H9 (cell line): ENCODE measurements around the gene RXRB. TPM values are rescaled to one million over a fixed set of nuclear protein-coding genes. Genes with fewer than 3 reads are reported as not detected.
A peak's percentile ranks its signal among the peaks of the same experiment; 100 is the strongest.

Experiments
- DNase-seq: peaks from one replicate; pipeline ENCODE4 v3.0.0-alpha.2; 2017
- H2AFZ ChIP-seq: one replicate; pipeline ENCODE4 v1.6.1; 2013; ENCODE audit warnings: mild to moderate bottlenecking, low read length, control low read depth, moderate library complexity
- H2AK5ac ChIP-seq: 2 replicates; pipeline ENCODE4 v1.6.1; 2013; ENCODE audit warnings: low read length, control low read depth, mixed read lengths; ENCODE audit not compliant: insufficient read length
- H2BK120ac ChIP-seq: one replicate; pipeline ENCODE4 v1.6.1; 2013; ENCODE audit warnings: low read depth, mild to moderate bottlenecking, low read length, control low read depth, inconsistent platforms; ENCODE audit not compliant: poor library complexity, severe bottlenecking
- H2BK12ac ChIP-seq: 2 replicates; pipeline ENCODE4 v1.6.1; 2013; ENCODE audit warnings: low read length, control low read depth, mixed read lengths, low read depth; ENCODE audit not compliant: insufficient read length
- H2BK15ac ChIP-seq: 2 replicates; pipeline ENCODE4 v1.6.1; 2013; ENCODE audit warnings: low read depth, low read length, control low read depth
- H2BK20ac ChIP-seq: one replicate; pipeline ENCODE4 v1.6.1; 2013; ENCODE audit warnings: low read depth, mild to moderate bottlenecking, low read length, control low read depth, inconsistent platforms; ENCODE audit not compliant: poor library complexity, severe bottlenecking
- H2BK5ac ChIP-seq: 2 replicates; pipeline ENCODE4 v1.6.1; 2013; ENCODE audit warnings: low read length, control low read depth, mixed read lengths; ENCODE audit not compliant: insufficient read length
- H3K14ac ChIP-seq: 2 replicates; pipeline ENCODE4 v1.6.1; 2013; ENCODE audit warnings: low read length, control low read depth; ENCODE audit not compliant: insufficient read depth
- H3K18ac ChIP-seq: 2 replicates; pipeline ENCODE4 v1.6.1; 2013; ENCODE audit warnings: low read depth, mild to moderate bottlenecking, mixed read lengths, low read length, control low read depth; ENCODE audit not compliant: insufficient read length
- H3K23ac ChIP-seq: 2 replicates; pipeline ENCODE4 v1.6.1; 2013; ENCODE audit warnings: low read length, control low read depth, mixed read lengths, low read depth; ENCODE audit not compliant: insufficient read length
- H3K23me2 ChIP-seq: 2 replicates; pipeline ENCODE4 v1.6.1; 2013; ENCODE audit warnings: low read depth, mild to moderate bottlenecking, mixed read lengths, low read length, control low read depth; ENCODE audit not compliant: insufficient read length, poor library complexity, severe bottlenecking
- H3K27ac ChIP-seq: 2 replicates; pipeline ENCODE4 v1.5.1; 2013; ENCODE audit warnings: low read length, control low read depth, mixed read lengths, low read depth; ENCODE audit not compliant: insufficient read length
- H3K27me3 ChIP-seq: 2 replicates; pipeline ENCODE4 v1.6.1; 2013; ENCODE audit warnings: low read length, control low read depth, inconsistent platforms; ENCODE audit not compliant: insufficient read depth
- H3K4ac ChIP-seq: 2 replicates; pipeline ENCODE4 v1.6.1; 2013; ENCODE audit warnings: low read depth, mild to moderate bottlenecking, control low read depth, inconsistent platforms, low read length, moderate library complexity
- H3K4me1 ChIP-seq: 2 replicates; pipeline ENCODE4 v1.6.1; 2013; ENCODE audit warnings: low read length, control low read depth, inconsistent platforms; ENCODE audit not compliant: insufficient read depth
- H3K4me2 ChIP-seq: 2 replicates; pipeline ENCODE4 v1.6.1; 2013; ENCODE audit warnings: low read length, control low read depth, mixed read lengths; ENCODE audit not compliant: insufficient read length, insufficient read depth
- H3K56ac ChIP-seq: 2 replicates; pipeline ENCODE4 v1.6.1; 2013; ENCODE audit warnings: low read depth, mild to moderate bottlenecking, mixed read lengths, low read length, control low read depth; ENCODE audit not compliant: insufficient read length
- H3K79me1 ChIP-seq: 2 replicates; pipeline ENCODE4 v1.6.1; 2013; ENCODE audit warnings: low read depth, mild to moderate bottlenecking, moderate library complexity, low read length, control low read depth, inconsistent platforms; ENCODE audit not compliant: insufficient read depth, poor library complexity, severe bottlenecking
- H3K79me2 ChIP-seq: 2 replicates; pipeline ENCODE4 v1.6.1; 2013; ENCODE audit warnings: low read length, control low read depth, inconsistent platforms; ENCODE audit not compliant: insufficient read depth
- H3K9ac ChIP-seq: 2 replicates; pipeline ENCODE4 v1.6.1; 2013; ENCODE audit warnings: low read length, control low read depth, mixed read lengths; ENCODE audit not compliant: insufficient read length; ENCODE audit errors: extremely low read depth
- H3K9me3 ChIP-seq: one replicate; pipeline ENCODE4 v1.6.1; 2013; ENCODE audit warnings: low read depth, low read length, inconsistent platforms; ENCODE audit not compliant: control insufficient read depth
- H3T11ph ChIP-seq: one replicate; pipeline ENCODE4 v1.6.1; 2013; ENCODE audit warnings: mild to moderate bottlenecking, low read length, control low read depth, inconsistent platforms
- H4K20me1 ChIP-seq: one replicate; pipeline ENCODE4 v1.6.1; 2013; ENCODE audit not compliant: control insufficient read depth, insufficient read length, insufficient read depth
- H4K5ac ChIP-seq: 2 replicates; pipeline ENCODE4 v1.6.1; 2013; ENCODE audit warnings: low read depth, mild to moderate bottlenecking, mixed read lengths, low read length, control low read depth; ENCODE audit not compliant: insufficient read length
- H4K8ac ChIP-seq: replicated peaks from 2 replicates; pipeline ENCODE4 v1.6.1; 2013; ENCODE audit warnings: low read length, control low read depth, mixed read lengths, low read depth; ENCODE audit not compliant: insufficient read length
- H4K91ac ChIP-seq: 2 replicates; pipeline ENCODE4 v1.6.1; 2013; ENCODE audit warnings: low read depth, mild to moderate bottlenecking, moderate library complexity, mixed read lengths, low read length, control low read depth; ENCODE audit not compliant: insufficient read length
- H3K27ac Mint-ChIP-seq, 3 experiments: 2 replicates in 2 of 3; 3 replicates in 1 of 3; pipeline ENCODE4 v1.8.0; 2020 to 2021; ENCODE audit warnings: mixed read lengths in 3 of 3, mild to moderate bottlenecking in 1 of 3, moderate library complexity in 1 of 3
- H3K27me3 Mint-ChIP-seq: 2 replicates; pipeline ENCODE4 v1.8.0; 2021; ENCODE audit warnings: low read depth, mild to moderate bottlenecking, moderate library complexity, mixed read lengths
- H3K36me3 Mint-ChIP-seq, 3 experiments: 2 replicates in 2 of 3; 3 replicates in 1 of 3; pipeline ENCODE4 v1.8.0; 2020 to 2021; ENCODE audit warnings: low read depth in 3 of 3, mixed read lengths in 3 of 3; ENCODE audit not compliant: insufficient read depth in 1 of 3
- H3K4me1 Mint-ChIP-seq, 2 experiments: 2 replicates each; pipeline ENCODE4 v1.8.0; 2020; ENCODE audit warnings: mixed read lengths in 2 of 2
- H3K4me3 Mint-ChIP-seq, 2 experiments: 2 replicates in 1 of 2; 3 replicates in 1 of 2; pipeline ENCODE4 v1.8.0; 2020 to 2021; ENCODE audit warnings: mild to moderate bottlenecking in 2 of 2, mixed read lengths in 2 of 2, moderate library complexity in 1 of 2
- H3K9me3 Mint-ChIP-seq, 2 experiments: 2 replicates in 1 of 2; 3 replicates in 1 of 2; pipeline ENCODE4 v1.8.0; 2020; ENCODE audit warnings: mild to moderate bottlenecking in 2 of 2, mixed read lengths in 2 of 2, moderate library complexity in 1 of 2
- WGBS: extraction: QIAGEN DNeasy Blood & Tissue Kit; methylation state at CpG from one replicate; pipeline ENCODE4 v1.1.7; 2013; ENCODE audit warnings: missing lambda C conversion rate, low lambda C conversion rate, mixed read lengths; ENCODE audit not compliant: insufficient read length; ENCODE audit errors: extremely low coverage; 5-methylcytosine and 5-hydroxymethylcytosine counted together
- total RNA-seq: library from RNA; stranded (reverse); gene quantifications from 2 replicates; pipeline ENCODE4 v1.2.1, GENCODE V29; 2021
- TF ChIP-seq, protein P1 (sequence below): fragments of 200-600 bp; sonication (generic); conservative IDR thresholded peaks from 3 replicates; pipeline ENCODE4 v1.8.0; 2021; ENCODE audit warnings: antibody characterized with exemption, mild to moderate bottlenecking

RXRB gene
- total RNA-seq, 1 experiment from 2014 or later = 14.8 TPM

DNA sequence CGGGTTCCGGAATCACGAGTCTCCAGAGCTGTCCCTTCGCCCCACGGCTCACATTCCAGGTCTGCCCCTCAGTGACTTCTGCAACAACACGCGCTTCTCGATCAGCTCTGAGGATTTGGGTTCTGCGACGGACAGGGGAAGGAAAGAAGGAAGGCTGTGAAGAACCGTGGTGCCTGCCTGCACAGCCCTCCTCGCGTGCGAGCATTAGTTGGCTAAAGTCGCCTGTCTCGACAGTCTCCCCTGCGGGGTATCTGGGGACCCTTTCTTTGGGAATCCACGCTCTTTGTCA is 48.1 kb upstream of the RXRB start:
- H3K27ac ChIP-seq = no peak overlapping the region
- no peak overlapping the region for H2BK5ac ChIP-seq
- H3K56ac ChIP-seq = no peak overlapping the region
- no peak overlapping the region for H4K5ac ChIP-seq
- H2BK20ac ChIP-seq = no peak overlapping the region
- no peaks in the 10 kb centered on the region for H3K79me1 ChIP-seq
- no peak overlapping the region for H4K8ac ChIP-seq
- H3K79me2 ChIP-seq = no peaks in the 10 kb centered on the region
- DNase-seq = no peak
- no peak overlapping the region for H3K9ac ChIP-seq
- H2BK12ac ChIP-seq = no peak overlapping the region
- H4K91ac ChIP-seq = no peak overlapping the region
- H4K20me1 ChIP-seq = no peaks in the 10 kb centered on the region
- no peak overlapping the region for H2AFZ ChIP-seq
- H3K27me3 ChIP-seq = no peaks in the 10 kb centered on the region; the same call in 1 of the 2 replicates
- peaks cover 17% of the 10 kb centered on the region for H3K23me2 ChIP-seq
- peaks cover 20 to 22% of the 10 kb centered on the region in 2 experiments for H3K4me1 Mint-ChIP-seq
- no peaks in the 10 kb centered on the region; a peak in 1 of 5 replicates for H3K9me3 Mint-ChIP-seq
- H3K9me3 ChIP-seq = no peaks in the 10 kb centered on the region
- H3K4ac ChIP-seq = no peak overlapping the region
- no peak overlapping the region for H3K14ac ChIP-seq
- TF ChIP-seq, protein P1, sequence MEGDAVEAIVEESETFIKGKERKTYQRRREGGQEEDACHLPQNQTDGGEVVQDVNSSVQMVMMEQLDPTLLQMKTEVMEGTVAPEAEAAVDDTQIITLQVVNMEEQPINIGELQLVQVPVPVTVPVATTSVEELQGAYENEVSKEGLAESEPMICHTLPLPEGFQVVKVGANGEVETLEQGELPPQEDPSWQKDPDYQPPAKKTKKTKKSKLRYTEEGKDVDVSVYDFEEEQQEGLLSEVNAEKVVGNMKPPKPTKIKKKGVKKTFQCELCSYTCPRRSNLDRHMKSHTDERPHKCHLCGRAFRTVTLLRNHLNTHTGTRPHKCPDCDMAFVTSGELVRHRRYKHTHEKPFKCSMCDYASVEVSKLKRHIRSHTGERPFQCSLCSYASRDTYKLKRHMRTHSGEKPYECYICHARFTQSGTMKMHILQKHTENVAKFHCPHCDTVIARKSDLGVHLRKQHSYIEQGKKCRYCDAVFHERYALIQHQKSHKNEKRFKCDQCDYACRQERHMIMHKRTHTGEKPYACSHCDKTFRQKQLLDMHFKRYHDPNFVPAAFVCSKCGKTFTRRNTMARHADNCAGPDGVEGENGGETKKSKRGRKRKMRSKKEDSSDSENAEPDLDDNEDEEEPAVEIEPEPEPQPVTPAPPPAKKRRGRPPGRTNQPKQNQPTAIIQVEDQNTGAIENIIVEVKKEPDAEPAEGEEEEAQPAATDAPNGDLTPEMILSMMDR = no peak; the same call in 1 of the 3 replicates
- H3K4me1 ChIP-seq = no peaks in the 10 kb centered on the region; the same call in 1 of the 2 replicates
- peaks cover 8 to 24% (median 20%) of the 10 kb centered on the region in 3 experiments; a peak in 6 of 7 replicates for H3K36me3 Mint-ChIP-seq
- H3T11ph ChIP-seq = no peak overlapping the region
- no peak overlapping the region for H3K23ac ChIP-seq
- no peak overlapping the region for H3K18ac ChIP-seq
- no peak overlapping the region for H2AK5ac ChIP-seq
- H3K27me3 Mint-ChIP-seq = peaks cover 41% of the 10 kb centered on the region
- no CpG with 5 or more reads among the region's 18 CpGs for WGBS
- no peak overlapping the region for H2BK120ac ChIP-seq
- H3K4me3 Mint-ChIP-seq = peak overlapping the region; percentile 64 to 83
- peak overlapping the region; percentile 77 for H3K4me2 ChIP-seq
- no peak overlapping the region for H2BK15ac ChIP-seq
- H3K27ac Mint-ChIP-seq = peak overlapping the region in 1 of 3 experiments; percentile 40; a peak in 2 of 7 replicates
